Naive thymus-derived CD4-positive, alpha-beta T cell (primary cell): Measurements from ENCODE around the gene PTPN20. TPM values are rescaled to one million over a fixed set of nuclear protein-coding genes. Genes with fewer than 3 reads are reported as not detected.

Experiments
- ATAC-seq: fragments of 150-1000 bp; cut with Tn5 transposase; 2 replicates; pipeline ENCODE4 v1.10.0; 2021; ENCODE audit warnings: mild to moderate bottlenecking, moderate library complexity
- CTCF ChIA-PET: fragments of 350-600 bp; sonication (Branson Sonifier 250); formaldehyde crosslinking; loops from one replicate; lab custom pipeline; 2021; ENCODE audit warnings: antibody characterized with exemption; lab: Charles Lee
- POLR2A ChIA-PET: fragments of 350-600 bp; sonication (Branson Sonifier 250); formaldehyde crosslinking; loops from one replicate; lab custom pipeline; 2021; ENCODE audit warnings: antibody characterized with exemption, inconsistent platforms; lab: Charles Lee
- DNase-seq, 9 donors: peaks; one replicate each; pipeline versions ENCODE4 v3.0.0 to v3.0.0-alpha.2; 2020 to 2022; ENCODE audit warnings: mixed read lengths in 1 of 9
- H3K27ac ChIP-seq: one replicate; pipeline ENCODE4 v1.7.0; 2013; ENCODE audit warnings: mild to moderate bottlenecking, low read depth, low read length, moderate library complexity
- H3K27me3 ChIP-seq, 2 donors: one replicate each; pipeline ENCODE4 v1.7.0; 2013; ENCODE audit warnings: low read length in 2 of 2, mild to moderate bottlenecking in 2 of 2, moderate library complexity in 2 of 2; ENCODE audit not compliant: control insufficient read depth in 2 of 2, insufficient read depth in 2 of 2
- H3K36me3 ChIP-seq, 3 experiments: 1 replicate in 2 of 3; 2 replicates in 1 of 3; pipeline ENCODE4 v1.7.0; 2013; ENCODE audit warnings: low read length in 3 of 3, mild to moderate bottlenecking in 3 of 3, moderate library complexity in 1 of 3; ENCODE audit not compliant: insufficient read depth in 3 of 3, control insufficient read depth in 2 of 3
- H3K4me1 ChIP-seq, 2 donors: one replicate each; pipeline ENCODE4 v1.7.0; 2013; ENCODE audit warnings: low read length in 2 of 2, mild to moderate bottlenecking in 2 of 2, moderate library complexity in 1 of 2; ENCODE audit not compliant: control insufficient read depth in 2 of 2, insufficient read depth in 2 of 2
- H3K4me3 ChIP-seq: 2 replicates; pipeline ENCODE4 v1.7.0; 2013; ENCODE audit warnings: mild to moderate bottlenecking, low read length
- H3K9me3 ChIP-seq, 3 experiments: 1 replicate in 2 of 3; 2 replicates in 1 of 3; pipeline ENCODE4 v1.7.0; 2013; ENCODE audit warnings: low read length in 3 of 3; ENCODE audit not compliant: control insufficient read depth in 2 of 3
- H3K27ac Mint-ChIP-seq, 9 donors: one replicate each; pipeline ENCODE4 v1.8.0; 2020 to 2022; ENCODE audit warnings: mixed read lengths in 9 of 9, mild to moderate bottlenecking in 8 of 9, moderate library complexity in 5 of 9, inconsistent platforms in 2 of 9
- H3K27me3 Mint-ChIP-seq, 5 donors: one replicate each; pipeline ENCODE4 v1.8.0; 2021 to 2022; ENCODE audit warnings: mixed read lengths in 5 of 5, mild to moderate bottlenecking in 1 of 5
- H3K36me3 Mint-ChIP-seq, 5 donors: one replicate each; pipeline ENCODE4 v1.8.0; 2020 to 2022; ENCODE audit warnings: mixed read lengths in 5 of 5, mild to moderate bottlenecking in 3 of 5, inconsistent platforms in 1 of 5
- H3K4me1 Mint-ChIP-seq, 7 donors: one replicate each; pipeline ENCODE4 v1.8.0; 2020 to 2022; ENCODE audit warnings: mixed read lengths in 7 of 7, mild to moderate bottlenecking in 3 of 7, inconsistent platforms in 1 of 7
- H3K4me3 Mint-ChIP-seq, 10 donors: one replicate each; pipeline ENCODE4 v1.8.0; 2020 to 2022; ENCODE audit warnings: mild to moderate bottlenecking in 10 of 10, mixed read lengths in 10 of 10, moderate library complexity in 6 of 10, inconsistent platforms in 2 of 10
- H3K9me3 Mint-ChIP-seq, 11 donors: one replicate each; pipeline ENCODE4 v1.8.0; 2020 to 2022; ENCODE audit warnings: mixed read lengths in 11 of 11, mild to moderate bottlenecking in 4 of 11, inconsistent platforms in 1 of 11, moderate library complexity in 1 of 11
- intact Hi-C, 2 donors: fragments of 100-400 bp; cut with micrococcal nuclease; formaldehyde crosslinking; loops; one replicate each; pipeline ENCODE4 v1.15.1; 2023
- polyA plus RNA-seq, 2 donors: library from polyadenylated mRNA; unstranded; fragments of 300-500 nt; fragmentation: Illumina TruSeq; gene quantifications; one replicate each; pipeline ENCODE4 v1.2.3, GENCODE V29; 2021
- total RNA-seq, 6 experiments: library from RNA in 5 of 6; stranded (reverse) in 5 of 6; gene quantifications; 1 replicate in 5 of 6; 2 replicates in 1 of 6; pipeline ENCODE4 v1.2.3 and lab custom pipeline; 2021 to 2026

PTPN20 gene
- total and polyA plus RNA-seq, 7 experiments from 2014 or later: 0.22 to 3.8 (median 1.7) TPM

- intact Hi-C loops: no loop called here
- no peak overlapping the region for H3K27ac Mint-ChIP-seq
- H3K27ac ChIP-seq: no peak overlapping the region
- ChIA-PET CTCF (interaction anchor here (1.2 kb wide), 1 partner anchor 12 kb away, joined by 5 read pairs; no protein-coding TSS in a partner anchor), POLR2A (no interaction called here)
- no peak overlapping the region for H3K4me3 ChIP-seq
- H3K36me3 Mint-ChIP-seq: no peaks in the 10 kb centered on the region
- H3K4me1 Mint-ChIP-seq: peaks cover 0 to 1% (median 0%) of the 10 kb centered on the region in 7 donors
- peaks cover 0 to 1% (median 0%) of the 10 kb centered on the region in 11 donors for H3K9me3 Mint-ChIP-seq
- peaks cover 0 to 17% (median 5%) of the 10 kb centered on the region in 5 donors for H3K27me3 Mint-ChIP-seq
- no peak overlapping the region for H3K4me3 Mint-ChIP-seq
- ATAC-seq (no peak), DNase-seq (no peak)
- H3K4me1 ChIP-seq: no peaks in the 10 kb centered on the region
- H3K36me3 ChIP-seq: no peaks in the 10 kb centered on the region
- H3K9me3 ChIP-seq: no peaks in the 10 kb centered on the region
- H3K27me3 ChIP-seq: no peaks in the 10 kb centered on the region
Measured at GRCh38 chr10:47012214-47012613, 101.0 kb downstream of the PTPN20 start.

- intact Hi-C loops: no loop called here
- Histone ChIP-seq H3K4me1 (no peaks in the 10 kb centered on the region), H3K36me3 (no peaks in the 10 kb centered on the region), H3K27me3 (no peaks in the 10 kb centered on the region), H3K9me3 (no peaks in the 10 kb centered on the region), H3K27ac (no peak overlapping the region), H3K4me3 (no peak overlapping the region)
- ChIA-PET POLR2A (no interaction called here), CTCF (no interaction called here)
- DNase-seq: no peak
- no peak overlapping the region for H3K4me3 Mint-ChIP-seq
- H3K27me3 Mint-ChIP-seq: peaks cover 0 to 17% (median 4%) of the 10 kb centered on the region in 5 donors
- no peak overlapping the region for H3K27ac Mint-ChIP-seq
- peaks cover 0 to 1% (median 0%) of the 10 kb centered on the region in 7 donors for H3K4me1 Mint-ChIP-seq
- H3K9me3 Mint-ChIP-seq: peaks cover 0 to 1% (median 0%) of the 10 kb centered on the region in 11 donors
- H3K36me3 Mint-ChIP-seq: no peaks in the 10 kb centered on the region
- no peak for ATAC-seq
Measured at GRCh38 chr10:47013507-47014154, 102.4 kb downstream of the PTPN20 start.

GRCh38 chr10:47015404-47015803 lies 104.2 kb downstream of the PTPN20 start:
- Histone ChIP-seq H3K27ac (no peak overlapping the region), H3K4me3 (no peak overlapping the region), H3K4me1 (no peaks in the 10 kb centered on the region), H3K36me3 (no peaks in the 10 kb centered on the region), H3K27me3 (no peaks in the 10 kb centered on the region), H3K9me3 (no peaks in the 10 kb centered on the region)
- DNase-seq (no peak), ATAC-seq (no peak)
- no peaks in the 10 kb centered on the region for H3K9me3 Mint-ChIP-seq
- H3K4me3 Mint-ChIP-seq: no peak overlapping the region
- H3K36me3 Mint-ChIP-seq: no peaks in the 10 kb centered on the region
- peaks cover 0 to 14% (median 4%) of the 10 kb centered on the region in 5 donors for H3K27me3 Mint-ChIP-seq
- peaks cover 0 to 1% (median 0%) of the 10 kb centered on the region in 7 donors for H3K4me1 Mint-ChIP-seq
- no peak overlapping the region for H3K27ac Mint-ChIP-seq
- ChIA-PET POLR2A (no interaction called here), CTCF (interaction anchor here (2.0 kb wide), 1 partner anchor 10 kb away, joined by 5 read pairs; no protein-coding TSS in a partner anchor)
- intact Hi-C loops: no loop called here

- intact Hi-C loops: no loop called here
Measured at GRCh38 chr10:47016564-47016963, 105.3 kb downstream of the PTPN20 start.

GRCh38 chr10:47018026-47018735 lies 107.0 kb downstream of the PTPN20 start:
- Mint-ChIP-seq H3K4me3 (no peak overlapping the region), H3K27me3 (peaks cover 0 to 4% (median 0%) of the 10 kb centered on the region in 5 donors), H3K27ac (no peak overlapping the region), H3K4me1 (peaks cover 0 to 1% (median 0%) of the 10 kb centered on the region in 7 donors), H3K9me3 (no peaks in the 10 kb centered on the region), H3K36me3 (no peaks in the 10 kb centered on the region)
- no peaks in the 10 kb centered on the region for H3K4me1 ChIP-seq
- no peak overlapping the region for H3K27ac ChIP-seq
- H3K36me3 ChIP-seq: no peaks in the 10 kb centered on the region
- H3K4me3 ChIP-seq: no peak overlapping the region
- ChIA-PET POLR2A (no interaction called here), CTCF (no interaction called here)
- H3K9me3 ChIP-seq: no peaks in the 10 kb centered on the region
- no peak for DNase-seq
- no peaks in the 10 kb centered on the region for H3K27me3 ChIP-seq
- intact Hi-C loops: no loop called here
- ATAC-seq: no peak

More at GRCh38 chr10:47016564-47016963, 105.3 kb downstream of the PTPN20 start:
- DNase-seq (no peak), ATAC-seq (no peak)
- POLR2A ChIA-PET: no interaction called here
- Mint-ChIP-seq H3K9me3 (no peaks in the 10 kb centered on the region), H3K27me3 (peaks cover 0 to 9% (median 3%) of the 10 kb centered on the region in 5 donors), H3K4me3 (no peak overlapping the region), H3K4me1 (peaks cover 0 to 1% (median 0%) of the 10 kb centered on the region in 7 donors), H3K36me3 (no peaks in the 10 kb centered on the region), H3K27ac (no peak overlapping the region)
- no peaks in the 10 kb centered on the region for H3K4me1 ChIP-seq
- no peak overlapping the region for H3K27ac ChIP-seq
- no peaks in the 10 kb centered on the region for H3K27me3 ChIP-seq
- H3K4me3 ChIP-seq: no peak overlapping the region
- no peaks in the 10 kb centered on the region for H3K9me3 ChIP-seq
- no peaks in the 10 kb centered on the region for H3K36me3 ChIP-seq
- CTCF ChIA-PET: no interaction called here

GRCh38 chr10:47019155-47020145 lies 108.2 kb downstream of the PTPN20 start:
- Histone ChIP-seq H3K4me3 (no peak overlapping the region), H3K9me3 (no peaks in the 10 kb centered on the region), H3K27ac (no peak overlapping the region), H3K36me3 (no peaks in the 10 kb centered on the region), H3K4me1 (no peaks in the 10 kb centered on the region), H3K27me3 (no peaks in the 10 kb centered on the region)
- DNase-seq (no peak), ATAC-seq (no peak)
- H3K36me3 Mint-ChIP-seq: no peaks in the 10 kb centered on the region
- no peaks in the 10 kb centered on the region for H3K9me3 Mint-ChIP-seq
- ChIA-PET POLR2A (no interaction called here), CTCF (no interaction called here)
- intact Hi-C loops: loop anchor here in 1 of 2 donors (5.0 kb wide), 1 partner anchor 188 kb away; no protein-coding TSS in a partner anchor
- peaks cover 0 to 9% (median 4%) of the 10 kb centered on the region in 5 donors for H3K27me3 Mint-ChIP-seq
- no peak overlapping the region for H3K4me3 Mint-ChIP-seq
- H3K4me1 Mint-ChIP-seq: peaks cover 0 to 6% (median under 1%) of the 10 kb centered on the region in 7 donors
- H3K27ac Mint-ChIP-seq: no peak overlapping the region
